Coronary artery (tissue), 2 donors: Measurements from ENCODE around the gene ITGB2.

Source experiments
- DNase-seq: peaks from one replicate; pipeline ENCODE4 v3.0.0-alpha.2; 2017; ENCODE audit warnings: low spot score
- H3K27ac ChIP-seq, 2 donors: fragments of 200-600 bp; sonication (generic); one replicate each; pipeline ENCODE4 v1.5.1; 2016 to 2019
- H3K4me3 ChIP-seq: fragments of 200-600 bp; sonication (generic); 2 replicates; pipeline ENCODE4 v1.5.1; 2016; ENCODE audit warnings: mild to moderate bottlenecking, moderate library complexity
- CTCF ChIP-seq: fragments of 200-600 bp; sonication (generic); IDR thresholded peaks from one replicate; pipeline ENCODE4 v1.5.1; 2019; ENCODE audit warnings: antibody characterized with exemption

The ITGB2 gene

GRCh38 chr21:44895859-44896258 lies 24.8 kb downstream of the ITGB2 start:
- no peak for TF ChIP-seq CTCF
- no peak overlapping the region for H3K27ac ChIP-seq
- no peak for DNase-seq

GRCh38 chr21:44894687-44895302 lies 25.9 kb downstream of the ITGB2 start:
- Histone ChIP-seq H3K4me3 (no peak overlapping the region), H3K27ac (no peak overlapping the region)
- DNase-seq, result no peak
- no peak for TF ChIP-seq CTCF

More at GRCh38 chr21:44895859-44896258, 24.8 kb downstream of the ITGB2 start:
- no peak overlapping the region for H3K4me3 ChIP-seq

- no peak for DNase-seq
- TF ChIP-seq CTCF, result no peak
- no peak overlapping the region for H3K4me3 ChIP-seq
- H3K27ac ChIP-seq, result no peak overlapping the region
Measured at GRCh38 chr21:44893948-44894656, 26.6 kb downstream of the ITGB2 start.

- no peak for DNase-seq
- H3K27ac ChIP-seq, result no peak overlapping the region
- TF ChIP-seq CTCF, result no peak
- no peak overlapping the region for H3K4me3 ChIP-seq
Measured at GRCh38 chr21:44893278-44893556, 27.5 kb downstream of the ITGB2 start.

- DNase-seq, result no peak
- TF ChIP-seq CTCF, result peak; percentile 66
- Histone ChIP-seq H3K27ac (no peak overlapping the region), H3K4me3 (no peak overlapping the region)
Measured at GRCh38 chr21:44892536-44893277, 28.0 kb downstream of the ITGB2 start.

- no peak for TF ChIP-seq CTCF
- Histone ChIP-seq H3K4me3 (no peak overlapping the region), H3K27ac (no peak overlapping the region)
- DNase-seq, result no peak
Measured at GRCh38 chr21:44892095-44892494, 28.6 kb downstream of the ITGB2 start.
